GM08714 (cell line): ENCODE data around the gene ANGPTL2.
"Not testable (repeated sequence)": the region's sequence is repeated elsewhere in the genome, so short reads cannot be mapped to it uniquely, and the experiment has no call there.

Experiments
- H3K4me3 ChIP-seq: fragments of 200-500 bp; sonication (Bioruptor generic); 2 replicates; pipeline ENCODE4 v1.5.1; 2014; ENCODE audit warnings: mild to moderate bottlenecking, low read length, inconsistent platforms
- ZNF274 ChIP-seq: IDR thresholded peaks from 2 replicates; pipeline ENCODE4 v1.6.1; 2012; ENCODE audit warnings: mild to moderate bottlenecking, low read depth, low read length

ANGPTL2 gene

DNA sequence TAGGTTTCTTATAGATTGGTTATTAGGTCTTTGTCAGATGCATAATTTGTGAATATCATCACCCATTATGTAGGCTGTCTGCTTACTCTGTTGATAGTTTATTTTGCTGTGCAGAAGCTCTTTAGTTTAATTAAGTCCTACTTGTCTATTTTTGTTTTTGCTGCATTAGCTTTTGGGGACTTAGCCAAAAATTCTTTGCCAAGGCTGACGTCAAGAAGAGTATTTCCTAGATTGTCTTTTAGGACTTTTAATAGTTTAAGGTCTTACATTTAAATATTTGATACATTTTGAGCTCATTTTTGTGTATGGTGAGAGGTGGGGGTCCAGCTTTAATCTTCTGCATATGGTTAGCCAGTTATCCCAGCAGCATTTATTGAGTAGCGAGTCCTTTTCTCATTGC, 24.8 kb upstream of the ANGPTL2 start:
- H3K4me3 ChIP-seq = no peak overlapping the region
- TF ChIP-seq ZNF274 = no peak

DNA sequence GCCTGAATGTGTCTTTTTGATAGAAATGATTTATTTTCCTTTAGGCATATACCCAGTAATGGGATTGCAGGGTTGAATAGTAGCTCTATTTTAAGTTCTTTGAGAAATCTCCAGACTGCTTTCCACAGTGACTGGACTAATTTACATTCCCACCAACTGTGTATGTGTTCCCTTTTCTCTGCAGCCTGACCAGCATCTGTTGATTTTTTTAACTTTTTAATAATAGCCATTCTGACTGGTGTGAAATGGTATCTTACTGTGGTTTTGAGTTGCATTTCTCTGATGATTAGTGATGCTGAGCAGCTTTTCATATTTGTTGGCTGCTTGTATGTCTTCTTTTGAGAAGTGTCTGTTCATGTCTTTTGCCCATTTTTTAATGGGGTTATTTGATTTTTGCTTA, 24.4 kb upstream of the ANGPTL2 start:
- not testable (repeated sequence) for H3K4me3 ChIP-seq

DNA sequence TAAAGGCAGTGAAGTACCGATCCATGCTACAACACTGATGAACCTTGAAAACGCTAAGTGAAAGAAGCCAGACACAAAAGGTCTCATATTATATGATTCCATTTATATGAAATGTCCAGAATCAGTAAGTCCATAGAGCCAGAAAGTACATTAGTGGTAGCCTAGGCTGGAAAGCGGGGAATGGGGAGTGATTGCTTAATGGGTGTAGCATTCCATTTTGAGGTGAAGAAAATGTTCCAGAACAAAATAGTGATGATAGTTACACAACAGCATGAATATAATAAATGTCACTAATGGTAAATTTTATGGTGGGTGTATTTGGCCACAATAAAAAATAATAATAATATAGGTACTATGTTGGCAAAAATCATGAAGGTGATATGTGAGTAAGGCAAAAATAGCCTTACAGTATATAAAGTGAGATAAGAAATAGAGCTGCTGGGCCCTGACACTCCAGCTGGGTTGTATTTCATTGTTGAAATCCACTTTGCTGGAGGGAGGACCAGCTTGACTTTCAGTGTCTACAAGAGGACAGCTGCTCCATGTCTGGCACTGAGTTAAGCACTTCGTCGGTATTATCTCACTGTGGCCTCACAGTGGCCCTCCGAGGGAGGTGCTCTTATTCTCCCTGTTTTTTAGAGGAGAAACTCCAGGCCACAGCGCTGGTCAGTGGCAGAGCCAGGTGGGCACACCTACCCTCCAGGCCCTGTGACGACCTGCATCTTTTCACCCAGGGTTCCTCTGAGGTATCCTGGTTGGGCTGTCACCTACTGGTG, 22.4 kb upstream of the ANGPTL2 start:
- H3K4me3 ChIP-seq = no peak overlapping the region
- no peak for TF ChIP-seq ZNF274

DNA sequence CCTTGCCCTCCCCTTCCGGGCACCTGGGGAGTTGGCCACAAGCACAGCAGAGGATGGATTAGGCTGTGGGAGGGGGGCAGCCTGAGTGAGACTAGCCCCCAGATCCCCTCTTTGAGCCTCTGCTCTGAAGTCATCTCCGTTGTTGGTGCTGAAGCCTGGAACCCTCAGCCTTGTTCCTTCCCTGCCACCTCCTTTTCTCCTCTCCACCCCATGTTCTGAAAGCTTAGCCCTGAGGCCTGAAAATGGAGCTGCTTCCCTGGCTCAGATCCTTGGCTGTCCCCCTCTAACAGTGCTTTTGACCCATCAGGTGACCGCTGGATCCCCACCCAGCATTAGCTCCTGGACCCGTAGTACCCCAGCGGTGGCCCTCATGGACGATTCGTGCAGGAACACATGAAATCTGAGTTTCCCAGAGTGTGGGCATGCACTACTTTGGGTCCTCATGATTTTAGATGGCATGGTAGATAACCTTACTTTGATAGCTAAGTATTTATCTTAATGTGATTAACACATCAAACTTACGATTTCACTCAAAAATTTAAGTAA, 21.6 kb upstream of the ANGPTL2 start:
- TF ChIP-seq ZNF274 = no peak
- H3K4me3 ChIP-seq = no peak overlapping the region

DNA sequence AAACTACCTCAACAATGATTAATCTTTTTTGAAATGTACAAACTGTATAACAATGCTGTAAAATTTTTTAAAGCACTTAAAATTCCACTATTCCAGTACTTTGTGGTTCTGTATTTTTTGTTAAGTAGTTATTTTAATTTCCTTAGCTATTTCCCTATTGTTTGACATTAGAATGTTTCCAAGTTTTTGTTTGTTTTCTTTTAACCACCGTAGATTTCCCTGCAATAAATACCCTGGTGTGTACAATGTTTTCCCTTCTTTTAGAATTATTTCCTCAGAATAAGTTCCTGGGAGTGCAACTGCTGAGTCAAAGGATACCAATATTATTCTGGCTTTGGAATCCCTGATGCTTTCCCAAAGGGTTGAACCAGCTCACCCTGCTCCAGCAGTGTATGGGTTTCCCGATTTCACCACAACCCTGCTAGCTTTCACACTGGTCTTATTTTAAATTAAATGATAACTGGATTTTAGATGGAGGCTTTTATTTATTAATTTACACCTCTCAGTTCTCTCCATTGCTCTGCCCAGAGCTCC, 20.6 kb upstream of the ANGPTL2 start:
- TF ChIP-seq ZNF274 = no peak
- no peak overlapping the region for H3K4me3 ChIP-seq

DNA sequence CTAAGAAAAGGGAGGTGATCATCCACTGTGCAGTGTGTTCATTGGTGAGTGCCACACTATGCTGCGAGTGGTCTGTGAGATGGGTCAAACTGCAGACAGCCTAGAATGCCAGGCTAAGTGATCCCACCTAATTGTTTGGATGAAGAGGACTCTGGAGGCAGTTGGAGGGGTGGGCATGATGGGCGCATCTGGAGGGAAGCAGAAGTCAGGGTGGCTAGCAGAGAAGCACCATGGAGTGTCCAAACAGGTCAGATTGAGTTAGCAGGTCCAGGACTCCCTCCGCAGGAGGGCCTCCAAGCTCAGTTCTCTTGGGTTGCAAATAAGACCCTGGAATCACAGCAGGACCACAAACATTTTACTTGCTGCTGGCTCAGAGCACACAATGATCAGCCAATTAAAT, 19.9 kb upstream of the ANGPTL2 start:
- H3K4me3 ChIP-seq = no peak overlapping the region
- TF ChIP-seq ZNF274 = no peak

DNA sequence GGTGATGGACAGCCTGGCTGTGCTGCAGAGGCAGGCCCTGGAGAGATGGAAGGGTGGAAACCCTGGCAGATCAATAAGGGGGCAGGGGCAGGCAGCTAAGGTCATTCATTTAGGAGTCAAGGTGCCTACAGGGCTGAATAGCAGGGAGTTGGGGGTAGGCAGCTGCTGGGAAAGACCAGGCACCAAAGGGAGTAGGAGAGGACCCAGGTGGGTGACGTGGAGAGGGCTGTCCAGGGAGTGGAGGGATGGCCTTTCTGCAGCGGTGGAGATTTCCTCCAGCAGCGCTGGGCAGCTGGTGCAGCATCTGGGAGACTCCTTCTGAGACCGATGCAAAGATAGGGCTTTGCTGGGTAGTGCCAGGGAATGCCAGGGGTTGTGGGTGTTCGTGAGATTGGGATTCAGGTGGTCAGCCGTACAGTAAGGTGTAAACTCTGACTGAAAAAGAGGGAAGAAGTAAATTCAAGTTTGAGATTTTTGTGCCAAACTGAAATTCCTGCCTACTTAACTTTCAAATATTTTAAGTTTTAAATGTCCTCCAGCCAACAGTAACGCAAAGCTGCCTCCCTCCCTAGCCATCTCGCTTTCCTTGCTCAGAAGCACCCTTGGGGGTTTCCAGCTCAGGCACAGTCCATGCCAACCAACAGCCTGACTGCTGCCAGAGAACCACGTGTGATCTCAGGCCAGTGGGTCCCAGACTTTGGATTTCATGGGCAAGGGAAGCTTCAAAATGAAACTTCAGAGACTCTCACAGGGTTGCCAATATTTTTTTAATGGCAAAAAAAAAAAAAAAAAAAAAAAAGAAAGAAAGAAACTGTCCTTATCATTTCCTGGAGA, 18.6 kb upstream of the ANGPTL2 start:
- TF ChIP-seq ZNF274 = no peak
- H3K4me3 ChIP-seq = no peak overlapping the region

DNA sequence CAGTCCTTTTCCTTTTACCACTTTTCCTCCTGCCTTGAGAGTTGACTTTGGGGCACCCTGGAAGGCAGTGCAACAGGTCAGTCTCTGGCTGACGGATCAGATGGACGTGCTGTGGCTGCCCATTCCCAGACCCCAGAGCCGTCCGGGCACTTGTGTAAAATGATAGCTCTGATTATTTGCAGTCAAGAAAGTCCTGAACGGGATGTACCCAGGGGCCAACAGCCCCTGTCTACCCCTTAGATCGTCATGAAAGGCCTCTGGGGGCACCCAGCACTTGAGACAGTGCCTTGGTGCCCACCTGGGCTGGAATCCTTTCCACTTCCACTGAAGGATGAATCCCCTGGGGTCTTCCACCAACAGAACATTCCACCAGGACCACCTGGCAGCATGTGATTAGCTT, 17.7 kb upstream of the ANGPTL2 start:
- H3K4me3 ChIP-seq = no peak overlapping the region
- no peak for TF ChIP-seq ZNF274

DNA sequence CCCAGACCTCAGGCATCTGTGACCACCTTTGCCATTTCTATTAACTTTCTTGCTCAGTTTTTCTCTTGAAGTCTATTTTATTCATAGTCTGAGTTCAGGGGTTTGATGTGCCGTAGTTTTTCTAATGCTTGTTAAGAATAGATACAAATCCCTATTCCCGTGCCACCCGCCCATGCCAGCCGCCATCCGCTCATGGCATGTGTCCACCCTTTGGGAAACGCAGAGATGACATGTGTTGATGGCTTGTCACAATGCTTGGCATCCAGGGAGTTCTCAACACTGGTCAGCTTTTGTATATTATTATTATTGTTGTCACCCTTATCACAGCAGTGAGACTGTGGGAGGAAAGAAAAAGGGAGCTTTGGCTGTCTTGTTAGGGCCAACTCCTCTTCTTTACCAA, 17.3 kb upstream of the ANGPTL2 start:
- no peak overlapping the region for H3K4me3 ChIP-seq
- no peak for TF ChIP-seq ZNF274

DNA sequence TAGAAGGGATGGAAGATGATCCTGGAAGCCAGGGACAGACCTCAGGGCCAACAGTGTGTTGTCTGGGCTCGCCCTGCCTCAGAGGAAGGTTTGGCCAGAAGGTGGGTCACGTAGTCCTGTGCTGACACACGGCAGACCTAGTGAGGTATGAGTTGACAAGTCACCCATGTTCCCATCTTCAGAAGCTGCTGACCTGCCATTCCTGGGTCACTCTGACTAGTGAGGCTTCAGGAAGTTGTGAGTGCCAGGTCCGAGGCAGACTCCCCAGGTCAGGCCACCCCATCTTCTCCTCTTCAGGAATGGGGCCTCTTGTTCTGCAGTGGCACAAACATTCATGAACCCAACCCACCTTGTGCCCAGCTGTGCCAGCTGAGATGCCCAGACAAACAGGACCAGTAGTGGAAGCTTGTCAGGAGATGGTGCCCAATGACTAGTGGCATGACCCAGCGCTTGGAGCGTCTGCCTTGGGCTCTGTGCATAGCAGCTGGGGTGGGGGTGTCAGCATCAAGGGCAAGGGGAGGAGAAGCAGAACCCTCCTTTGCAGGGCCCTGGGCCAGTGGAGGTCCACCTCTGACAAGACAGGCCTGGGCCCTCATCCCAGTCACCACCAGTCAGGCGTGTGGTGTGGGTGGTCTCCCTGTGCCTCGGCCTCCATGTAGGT, 16.8 kb upstream of the ANGPTL2 start:
- TF ChIP-seq ZNF274 = no peak
- H3K4me3 ChIP-seq = no peak overlapping the region

DNA sequence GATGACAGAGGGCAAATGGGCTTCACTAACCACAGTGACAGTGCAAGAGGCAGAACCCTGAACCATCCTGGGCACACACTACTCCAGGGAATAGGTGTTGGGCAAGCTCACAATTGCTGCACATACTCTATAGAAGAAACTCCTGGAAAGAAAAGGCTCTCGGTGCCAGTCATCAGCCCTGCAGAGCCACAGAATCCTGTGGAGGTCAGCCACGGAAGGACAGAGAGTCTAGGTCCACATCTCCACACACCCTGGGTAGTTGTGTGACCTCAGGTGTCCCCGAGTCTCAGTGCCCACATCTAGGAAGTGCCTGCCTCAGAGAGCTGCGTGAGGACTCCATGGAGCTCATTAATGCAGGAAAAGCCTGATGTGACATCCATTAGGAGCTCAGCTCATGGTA, 16.0 kb upstream of the ANGPTL2 start:
- no peak overlapping the region for H3K4me3 ChIP-seq
- no peak for TF ChIP-seq ZNF274

DNA sequence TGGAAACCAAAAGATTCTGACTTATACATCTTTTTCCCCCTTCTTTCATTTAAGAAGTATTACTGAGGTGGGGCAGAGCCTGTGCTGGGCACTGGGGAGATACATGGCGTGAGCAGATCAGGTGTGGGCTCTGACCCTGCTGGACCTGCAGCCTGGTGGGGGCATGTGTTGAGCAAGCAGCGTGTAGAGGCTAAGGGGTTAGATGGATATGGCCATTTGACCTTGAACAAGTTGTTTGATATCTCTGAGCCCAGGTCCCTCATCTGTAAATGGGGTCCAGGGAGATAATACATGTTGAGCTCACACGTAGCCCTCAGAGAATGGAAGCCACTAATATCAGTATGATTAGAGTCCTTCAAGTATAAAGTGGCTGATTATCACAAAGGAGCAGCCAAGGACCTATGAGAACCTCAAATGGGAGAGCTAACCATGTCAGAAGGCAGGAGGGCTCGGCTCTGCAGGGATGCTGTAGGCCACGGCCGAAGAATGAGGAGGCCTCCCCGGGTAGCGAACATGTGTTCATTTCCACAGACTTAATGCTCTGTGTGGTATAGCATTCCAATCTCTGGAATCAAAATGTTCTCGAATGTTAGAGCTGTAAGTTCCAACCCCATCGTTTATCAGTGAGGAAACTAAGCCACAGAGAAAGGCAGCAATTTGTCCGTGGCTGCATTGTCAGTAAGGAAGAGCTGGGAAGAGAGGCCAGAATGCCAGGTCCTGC, 15.4 kb upstream of the ANGPTL2 start:
- H3K4me3 ChIP-seq = no peak overlapping the region
- TF ChIP-seq ZNF274 = no peak

DNA sequence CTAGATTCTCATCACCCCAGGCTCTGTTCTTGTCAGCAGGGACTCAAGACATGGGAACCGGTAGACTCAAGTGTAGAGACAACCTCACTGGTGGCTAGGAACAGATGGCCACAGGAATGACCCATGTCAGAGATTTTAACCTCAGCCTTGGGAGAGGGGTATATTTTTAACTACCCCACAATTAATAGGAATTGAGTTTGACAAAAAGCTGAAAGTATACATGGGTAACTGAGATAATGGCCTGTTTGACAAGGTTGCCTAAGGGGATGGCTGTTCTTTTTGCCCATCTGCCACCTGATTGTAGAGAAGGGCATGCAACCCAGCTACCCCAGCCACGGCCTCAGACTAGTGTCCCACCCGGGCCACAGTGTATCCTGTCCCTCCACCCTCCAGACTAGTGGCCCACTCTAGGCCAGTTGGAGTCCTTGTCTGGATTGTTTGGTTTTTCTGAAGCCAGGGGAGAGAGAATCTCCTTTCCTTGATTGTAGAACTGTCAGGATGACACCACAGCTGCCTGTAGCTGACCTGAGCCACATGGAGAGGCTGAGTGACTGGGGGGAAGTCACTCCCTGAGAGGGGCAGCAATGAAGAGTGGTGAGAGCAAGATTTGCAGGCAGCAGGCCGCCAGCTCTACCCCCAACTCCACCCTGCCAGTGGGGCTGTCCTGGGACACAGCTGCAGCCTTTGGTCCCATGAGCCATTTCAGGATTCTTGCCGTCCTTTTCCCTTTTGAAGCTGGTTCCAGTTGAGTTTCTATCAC, 14.6 kb upstream of the ANGPTL2 start:
- H3K4me3 ChIP-seq = no peak overlapping the region
- TF ChIP-seq ZNF274 = no peak
